H1 (cell line): ENCODE results near the gene NHS. TPM values are rescaled to one million over a fixed set of nuclear protein-coding genes. Genes with fewer than 3 reads are reported as not detected.

ENCODE experiments used
- CBX5 ChIP-seq: fragments of 300-800, 300-1000 bp; sonication (generic); IDR thresholded peaks from 2 replicates; pipeline ENCODE4 v1.7.1; 2016; ENCODE audit warnings: antibody characterized with exemption, low read length, low read depth
- CEBPB ChIP-seq: IDR thresholded peaks from 2 replicates; pipeline ENCODE4 v1.6.1; 2012; ENCODE audit warnings: low read depth, low read length
- EGR1 ChIP-seq: IDR thresholded peaks from 2 replicates; pipeline ENCODE4 v1.6.1; 2011; ENCODE audit warnings: low read depth, low read length, borderline replicate concordance
- KDM4A ChIP-seq: IDR thresholded peaks from one replicate; pipeline ENCODE4 v1.7.1; 2012; ENCODE audit warnings: low read depth, mild to moderate bottlenecking, moderate library complexity, low read length, inconsistent platforms; ENCODE audit not compliant: severe bottlenecking
- RNF2 ChIP-seq: fragments of 200-900, 300-1000 bp; sonication (generic); IDR thresholded peaks from 2 replicates; pipeline ENCODE4 v1.7.1; 2016; ENCODE audit warnings: borderline replicate concordance, low read depth, mild to moderate bottlenecking, antibody characterized with exemption, low read length; ENCODE audit not compliant: poor library complexity, severe bottlenecking; ENCODE audit errors: missing control alignments
- SUZ12 ChIP-seq: fragments of 200-600 bp; sonication (generic); IDR thresholded peaks from 2 replicates; pipeline ENCODE4 v1.6.1; 2012; ENCODE audit warnings: mild to moderate bottlenecking, inconsistent platforms, low read length, moderate library complexity, mixed read lengths
- polyA plus RNA-seq, 7 experiments: library from polyadenylated mRNA; depleted of rRNA in 3 of 7; stranded (reverse) in 5 of 7; unstranded in 2 of 7; fragments of >200 nt in 5 of 7; fragments of 200-250 nt in 2 of 7; gene quantifications; 1 replicate in 5 of 7; 2 replicates in 1 of 7; 4 replicates in 1 of 7; pipeline versions ENCODE4 v1.2.1 to v1.2.3, GENCODE V29; 2011 to 2013; ENCODE audit warnings: missing spikeins in 2 of 7, mixed read lengths in 2 of 7
- total RNA-seq: library from RNA; stranded (reverse); fragmentation: NEBNext Ultra II Directional; extraction: Animal tissue kit (Norgen Biotek cat#: 25700); gene quantifications from 2 replicates; pipeline ENCODE4 v1.2.1, GENCODE V29; 2021

The NHS gene
- total and polyA plus RNA-seq, 2 of the 8 experiments (the other 6 are each of a cell fraction or from before 2014, with no cell fraction given): 2.2 to 6.7 TPM

- TF ChIP-seq CBX5: no peak
- TF ChIP-seq KDM4A: no peak
- no peak for TF ChIP-seq SUZ12
- TF ChIP-seq RNF2: no peak
- no peak for TF ChIP-seq EGR1
- no peak for TF ChIP-seq CEBPB
- TF ChIP-seq, all 59 proteins: peak for 0
Measured at GRCh38 chrX:17679261-17679660, 304.3 kb downstream of the NHS start (continued).
